ENCODE results near the gene KANSL1. TPM values are rescaled to one million over a fixed set of nuclear protein-coding genes. Genes with fewer than 3 reads are reported as not detected.

Gene KANSL1
- total RNA-seq, 1 experiment from 2014 or later, result 67.1 TPM

GRCh38 chr17:46212634-46213435 lies 19.6 kb upstream of the KANSL1 start:
- no TSS peak for BruUV-seq (replicated peaks)
- no peak overlapping the region for H3K4me3 Mint-ChIP-seq (ENCODE audit: unreplicated experiment)
- H3K27me3 Mint-ChIP-seq (ENCODE audit: insufficient read depth, unreplicated experiment), result no peaks in the 10 kb centered on the region
- ChIA-PET POLR2A (interaction anchor here (0.6 to 3.6 kb wide), 9 partner anchors 9 to 252 kb away, joined by 3 to 18 read pairs (median 4); partner anchors contain the start of gene KANSL1), CTCF (interaction anchor here (0.6 to 7.3 kb wide), 26 partner anchors 9 to 252 kb away, joined by 3 to 61 read pairs (median 4); partner anchors contain the start of genes KANSL1 and STH)
- DNase-seq (ENCODE audit: unreplicated experiment), result peak; percentile 85
- peaks cover 94% of the 10 kb centered on the region for H3K36me3 Mint-ChIP-seq (ENCODE audit: insufficient read depth, unreplicated experiment)
- peaks cover 12% of the 10 kb centered on the region for H3K4me1 Mint-ChIP-seq (ENCODE audit: insufficient read depth, unreplicated experiment)
- H3K9me3 Mint-ChIP-seq (ENCODE audit: unreplicated experiment), result no peaks in the 10 kb centered on the region
- no peak overlapping the region for H3K27ac Mint-ChIP-seq (ENCODE audit: low read depth, unreplicated experiment)
- peak; percentile 75 for TF ChIP-seq CTCF (IDR thresholded peaks at IDR 0.05; ENCODE audit: unreplicated experiment)
- intact Hi-C loops (cut with micrococcal nuclease), result loop anchor here (1.0 kb wide), 2 partner anchors 169 to 211 kb away; no protein-coding TSS in a partner anchor

- Mint-ChIP-seq H3K27ac (ENCODE audit: low read depth, unreplicated experiment) (no peak overlapping the region), H3K4me1 (ENCODE audit: insufficient read depth, unreplicated experiment) (peaks cover 7% of the 10 kb centered on the region), H3K4me3 (ENCODE audit: unreplicated experiment) (no peak overlapping the region), H3K9me3 (ENCODE audit: unreplicated experiment) (no peaks in the 10 kb centered on the region), H3K36me3 (ENCODE audit: insufficient read depth, unreplicated experiment) (peaks cover 83% of the 10 kb centered on the region), H3K27me3 (ENCODE audit: insufficient read depth, unreplicated experiment) (no peaks in the 10 kb centered on the region)
- DNase-seq (ENCODE audit: unreplicated experiment), result no peak
- ChIA-PET POLR2A (interaction anchor here (1.2 to 1.8 kb wide), 2 partner anchors 38 to 164 kb away, joined by 3 read pairs; no protein-coding TSS in a partner anchor), CTCF (interaction anchor here (0.6 to 3.4 kb wide), 3 partner anchors 9 to 206 kb away, joined by 3 to 14 read pairs (median 8); no protein-coding TSS in a partner anchor)
- BruUV-seq (replicated peaks), result no TSS peak
- intact Hi-C loops (cut with micrococcal nuclease), result no loop called here
- TF ChIP-seq CTCF (IDR thresholded peaks at IDR 0.05; ENCODE audit: unreplicated experiment), result no peak
Measured at GRCh38 chr17:46208997-46209396, 15.8 kb upstream of the KANSL1 start.

DNA sequence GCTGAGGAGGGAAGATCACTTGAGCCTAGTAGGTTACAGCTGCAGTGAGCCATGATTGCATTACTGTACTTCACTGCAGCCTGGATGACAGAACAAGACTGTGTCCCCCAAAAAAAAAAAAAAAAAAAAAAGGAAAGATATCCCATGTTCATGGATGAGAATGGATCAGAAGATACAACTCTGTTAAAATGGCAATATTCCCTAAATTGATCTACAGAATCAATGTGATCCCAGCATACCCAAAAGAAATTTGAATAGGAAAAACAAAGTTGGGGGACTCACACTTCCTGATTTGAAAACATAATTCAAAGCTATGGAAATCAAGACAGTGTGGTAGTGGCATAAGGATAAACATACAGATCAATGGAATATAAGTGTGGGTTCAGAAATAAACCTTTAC lies 12.7 kb upstream of the KANSL1 start:
- H3K27ac Mint-ChIP-seq (ENCODE audit: low read depth, unreplicated experiment), result no peak overlapping the region
- DNase-seq (ENCODE audit: unreplicated experiment), result no peak
- H3K27me3 Mint-ChIP-seq (ENCODE audit: insufficient read depth, unreplicated experiment), result no peaks in the 10 kb centered on the region
- BruUV-seq (replicated peaks), result no TSS peak
- TF ChIP-seq CTCF (IDR thresholded peaks at IDR 0.05; ENCODE audit: unreplicated experiment), result no peak
- peaks cover 57% of the 10 kb centered on the region for H3K36me3 Mint-ChIP-seq (ENCODE audit: insufficient read depth, unreplicated experiment)
- H3K4me3 Mint-ChIP-seq (ENCODE audit: unreplicated experiment), result no peak overlapping the region
- intact Hi-C loops (cut with micrococcal nuclease), result no loop called here
- CTCF ChIA-PET, result interaction anchor here (0.9 kb wide), 1 partner anchor 13 kb away, joined by 3 read pairs; the partner anchor contains the start of gene KANSL1
- H3K9me3 Mint-ChIP-seq (ENCODE audit: unreplicated experiment), result no peaks in the 10 kb centered on the region
- POLR2A ChIA-PET, result interaction anchor here (0.9 to 1.3 kb wide), 2 partner anchors 13 to 14 kb away, joined by 3 read pairs; partner anchors contain the start of gene KANSL1
- H3K4me1 Mint-ChIP-seq (ENCODE audit: insufficient read depth, unreplicated experiment), result no peaks in the 10 kb centered on the region

DNA sequence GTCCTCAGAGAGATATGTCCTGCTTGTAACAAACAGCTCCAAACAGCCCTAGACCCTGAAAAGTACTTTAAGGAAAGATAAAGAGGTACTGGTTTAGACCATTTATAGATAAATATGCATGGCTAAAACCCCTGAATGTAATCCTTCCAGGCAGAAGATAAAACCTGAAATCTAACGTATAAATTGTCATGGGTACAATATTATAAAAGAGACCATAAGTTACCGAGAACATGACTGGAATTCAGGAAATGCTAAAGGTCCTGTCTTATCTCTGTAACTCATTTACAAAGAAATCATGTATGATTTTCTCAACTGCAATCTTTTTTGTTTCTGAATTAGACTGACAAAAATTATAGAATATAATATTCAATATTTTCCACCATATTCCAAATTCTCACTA lies 9.2 kb upstream of the KANSL1 start:
- Mint-ChIP-seq H3K36me3 (ENCODE audit: insufficient read depth, unreplicated experiment) (peaks cover 23% of the 10 kb centered on the region), H3K27ac (ENCODE audit: low read depth, unreplicated experiment) (no peak overlapping the region), H3K4me3 (ENCODE audit: unreplicated experiment) (no peak overlapping the region), H3K9me3 (ENCODE audit: unreplicated experiment) (no peaks in the 10 kb centered on the region), H3K4me1 (ENCODE audit: insufficient read depth, unreplicated experiment) (peaks cover 5% of the 10 kb centered on the region), H3K27me3 (ENCODE audit: insufficient read depth, unreplicated experiment) (no peaks in the 10 kb centered on the region)
- DNase-seq (ENCODE audit: unreplicated experiment), result no peak
- POLR2A ChIA-PET, result interaction anchor here (0.6 kb wide), 1 partner anchor 62 kb away, joined by 4 read pairs; no protein-coding TSS in a partner anchor
- no peak for TF ChIP-seq CTCF (IDR thresholded peaks at IDR 0.05; ENCODE audit: unreplicated experiment)
- CTCF ChIA-PET, result interaction anchor here (0.6 to 1.5 kb wide), 2 partner anchors 10 to 23 kb away, joined by 3 to 18 read pairs; no protein-coding TSS in a partner anchor
- BruUV-seq (replicated peaks), result no TSS peak
- intact Hi-C loops (cut with micrococcal nuclease), result no loop called here
